Activated CD4-positive, alpha-beta T cell treated with anti-CD3 and anti-CD28 coated beads, Interleukin-2, amount 50 U/mL, for 4 hours (primary cell): ENCODE results near the gene WNK3.

Source experiments
- DNase-seq, 2 experiments: peaks; one replicate each; pipeline ENCODE4 v3.0.0-alpha.2; 2020

Gene WNK3

GRCh38 chrX:54157561-54157960 lies 200.3 kb downstream of the WNK3 start:
- no peak for DNase-seq
